ENCODE measurements around the gene SMR3A.

The SMR3A gene

GRCh38 chr4:70360460-70360859 lies at the start of gene SMR3A:
TSS of gene SMR3A (plus strand) at chr4:70360760. CDS start at chr4:70362116, 1,356 bp downstream.
- no peak for DNase-seq (ENCODE audit: low read depth in 2 of 2)

GRCh38 chr4:70313736-70314135 lies 46.8 kb upstream of the SMR3A start:
- no peak for DNase-seq (ENCODE audit: low read depth in 2 of 2)

GRCh38 chr4:70315928-70316327 lies 44.6 kb upstream of the SMR3A start:
- DNase-seq (ENCODE audit: low read depth in 2 of 2), result no peak

GRCh38 chr4:70326052-70326451 lies 34.5 kb upstream of the SMR3A start:
- no peak for DNase-seq (ENCODE audit: low read depth in 2 of 2)

GRCh38 chr4:70334681-70335080 lies 25.9 kb upstream of the SMR3A start, which contains the start of gene CABS1:
TSS of gene CABS1 (plus strand) at chr4:70334981. CDS start at chr4:70335040, 59 bp downstream.
- no peak for DNase-seq (ENCODE audit: low read depth in 2 of 2)

GRCh38 chr4:70336043-70336442 lies 24.5 kb upstream of the SMR3A start:
- DNase-seq (ENCODE audit: low read depth in 2 of 2), result no peak

- DNase-seq (ENCODE audit: low read depth in 2 of 2), result no peak
These were observed 22.6 kb upstream of the SMR3A start for GRCh38 chr4:70337886-70338420.

- DNase-seq (ENCODE audit: low read depth in 2 of 2), result no peak
These were observed 4.4 kb upstream of the SMR3A start for GRCh38 chr4:70356185-70356584.

GRCh38 chr4:70359115-70359661 lies 1.4 kb upstream of the SMR3A start:
- DNase-seq (ENCODE audit: low read depth in 2 of 2), result no peak

- DNase-seq (ENCODE audit: low read depth in 2 of 2), result no peak
These were observed 3.4 kb downstream of the SMR3A start for GRCh38 chr4:70364002-70364401.

- no peak for DNase-seq (ENCODE audit: low read depth in 2 of 2)
These were observed 4.9 kb downstream of the SMR3A start for GRCh38 chr4:70365479-70365878.

- no peak for DNase-seq (ENCODE audit: low read depth in 2 of 2)
These were observed 7.3 kb downstream of the SMR3A start for GRCh38 chr4:70367813-70368212.

- no peak for DNase-seq (ENCODE audit: low read depth in 2 of 2)
These were observed 11.4 kb downstream of the SMR3A start for GRCh38 chr4:70371987-70372386.

GRCh38 chr4:70372760-70373159 lies 12.2 kb downstream of the SMR3A start:
- DNase-seq (ENCODE audit: low read depth in 2 of 2), result no peak

- no peak for DNase-seq (ENCODE audit: low read depth in 2 of 2)
These were observed 20.0 kb downstream of the SMR3A start for GRCh38 chr4:70380578-70380977.

- DNase-seq (ENCODE audit: low read depth in 2 of 2), result no peak
These were observed 22.2 kb downstream of the SMR3A start, which contains the start of gene SMR3B for GRCh38 chr4:70382691-70383181. TSS of gene SMR3B (plus strand) at chr4:70383131. CDS start at chr4:70384511, 1,380 bp downstream.

GRCh38 chr4:70392057-70392776 lies 31.7 kb downstream of the SMR3A start:
- DNase-seq (ENCODE audit: low read depth in 2 of 2), result no peak

GRCh38 chr4:70397580-70397979 lies 37.0 kb downstream of the SMR3A start, which contains the start of gene OPRPN:
TSS of gene OPRPN (plus strand) at chr4:70397940. CDS start at chr4:70399286, 1,346 bp downstream.
- DNase-seq (ENCODE audit: low read depth in 2 of 2), result no peak

- DNase-seq (ENCODE audit: low read depth in 2 of 2), result no peak
These were observed 38.8 kb downstream of the SMR3A start for GRCh38 chr4:70399319-70399718.

GRCh38 chr4:70402762-70403161 lies 42.2 kb downstream of the SMR3A start:
- DNase-seq (ENCODE audit: low read depth in 2 of 2), result no peak

- DNase-seq (ENCODE audit: low read depth in 2 of 2), result no peak
These were observed 45.2 kb downstream of the SMR3A start for GRCh38 chr4:70405765-70406164.
